Measurements from ENCODE around the gene LRRK1.
A peak's percentile ranks its signal among the peaks of the same experiment; 100 is the strongest.
"Not testable (repeated sequence)": the region's sequence is repeated elsewhere in the genome, so short reads cannot be mapped to it uniquely, and the experiment has no call there.

Gene LRRK1

GRCh38 chr15:101083336-101084045 lies 164.3 kb downstream of the LRRK1 start:
- DNase-seq, result no peak

GRCh38 chr15:101084801-101085200 lies 165.6 kb downstream of the LRRK1 start:
- DNase-seq, result no peak

GRCh38 chr15:101085311-101085700 lies 166.1 kb downstream of the LRRK1 start:
- DNase-seq, result no peak

- DNase-seq, result no peak
Measured at GRCh38 chr15:101086394-101087171, 167.4 kb downstream of the LRRK1 start.

GRCh38 chr15:101087172-101087769 lies 168.1 kb downstream of the LRRK1 start:
- DNase-seq, result no peak

- no peak for DNase-seq
Measured at GRCh38 chr15:101088271-101088670, 169.1 kb downstream of the LRRK1 start.

- DNase-seq, result peak; percentile 67
Measured at GRCh38 chr15:101088788-101089578, 169.8 kb downstream of the LRRK1 start.

GRCh38 chr15:101089579-101090427 lies 170.6 kb downstream of the LRRK1 start:
- no peak for DNase-seq

- no peak for DNase-seq
Measured at GRCh38 chr15:101090428-101090790, 171.3 kb downstream of the LRRK1 start.

GRCh38 chr15:101091080-101092017 lies 172.2 kb downstream of the LRRK1 start:
- no peak for DNase-seq

- no peak for DNase-seq
Measured at GRCh38 chr15:101092156-101092866, 173.2 kb downstream of the LRRK1 start.

GRCh38 chr15:101092867-101093202 lies 173.7 kb downstream of the LRRK1 start:
- no peak for DNase-seq

- no peak for DNase-seq
Measured at GRCh38 chr15:101093958-101094357, 174.8 kb downstream of the LRRK1 start.

GRCh38 chr15:101095796-101096406 lies 176.7 kb downstream of the LRRK1 start:
- not testable (repeated sequence) for DNase-seq

GRCh38 chr15:101097111-101097510 lies 178.0 kb downstream of the LRRK1 start:
- no peak for DNase-seq

GRCh38 chr15:101099183-101099582 lies 180.0 kb downstream of the LRRK1 start:
- DNase-seq, result no peak

GRCh38 chr15:101100118-101100517 lies 181.0 kb downstream of the LRRK1 start:
- DNase-seq, result no peak

GRCh38 chr15:101100593-101101442 lies 181.7 kb downstream of the LRRK1 start:
- DNase-seq, result no peak

GRCh38 chr15:101101676-101102075 lies 182.5 kb downstream of the LRRK1 start:
- DNase-seq, result no peak
